HG03097 (cell line): Measurements from ENCODE around the gene EFL1.
"Not testable (repeated sequence)": the region's sequence is repeated elsewhere in the genome, so short reads cannot be mapped to it uniquely, and the experiment has no call there.

Experiments
- ATAC-seq: cut with Tn5 transposase; IDR thresholded peaks from one replicate; pipeline ENCODE4 v1.9.1; 2021; ENCODE audit not compliant: unreplicated experiment, low FRiP score

The EFL1 gene

GRCh38 chr15:82262422-82263026 is at the start of gene EFL1, which contains the start of gene SAXO2:
Gene EFL1, minus strand, starts transcription at chr15:82262734. Its CDS starts 956 bp downstream, at chr15:82261778.
Gene SAXO2, plus strand, starts transcription at chr15:82262818. Its CDS starts 62 bp downstream, at chr15:82262880.
- peak; percentile 90 for ATAC-seq

DNA sequence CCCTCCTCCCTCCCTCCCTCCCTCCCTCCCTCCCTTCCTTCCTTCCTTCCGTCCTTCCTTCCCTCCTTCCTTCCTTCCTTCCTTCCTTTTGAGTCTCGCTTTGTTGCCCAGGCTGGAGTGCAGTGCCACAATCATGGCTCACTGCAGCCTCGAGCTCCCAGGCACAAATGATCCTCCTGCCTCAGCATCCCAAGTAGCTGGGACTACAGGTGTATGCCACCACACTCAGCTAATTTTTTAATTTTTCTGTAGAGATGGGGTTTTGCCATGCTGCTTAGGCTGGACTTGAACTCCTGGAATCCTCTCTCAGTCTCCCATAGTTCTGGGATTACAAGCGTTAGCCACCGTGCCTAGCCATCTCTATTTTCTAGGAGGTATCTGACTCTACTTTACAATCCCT is 48.8 kb upstream of the EFL1 start:
- ATAC-seq = not testable (repeated sequence)

DNA sequence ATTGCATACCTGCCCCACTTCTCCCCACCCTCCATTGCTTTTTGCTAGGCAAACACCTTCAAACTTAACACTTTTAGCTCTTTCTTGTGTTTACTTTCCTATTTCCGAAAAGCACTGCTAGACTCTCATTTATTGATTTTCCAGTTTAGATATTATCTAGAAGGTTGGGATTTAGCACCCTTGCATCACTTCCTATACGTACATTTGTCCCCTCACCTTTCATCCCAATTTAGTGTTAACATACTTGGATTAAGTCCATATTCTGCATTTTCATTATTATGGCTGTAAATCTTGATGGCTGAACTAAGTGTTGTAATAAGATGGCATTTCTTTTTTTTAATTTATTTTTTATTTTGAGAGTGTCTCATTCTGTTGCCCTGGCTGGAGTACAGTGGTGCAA is 47.3 kb upstream of the EFL1 start:
- ATAC-seq = no peak

GRCh38 chr15:82307714-82308081 is 45.2 kb upstream of the EFL1 start:
- no peak for ATAC-seq

GRCh38 chr15:82306791-82307713 is 44.5 kb upstream of the EFL1 start:
- no peak for ATAC-seq

DNA sequence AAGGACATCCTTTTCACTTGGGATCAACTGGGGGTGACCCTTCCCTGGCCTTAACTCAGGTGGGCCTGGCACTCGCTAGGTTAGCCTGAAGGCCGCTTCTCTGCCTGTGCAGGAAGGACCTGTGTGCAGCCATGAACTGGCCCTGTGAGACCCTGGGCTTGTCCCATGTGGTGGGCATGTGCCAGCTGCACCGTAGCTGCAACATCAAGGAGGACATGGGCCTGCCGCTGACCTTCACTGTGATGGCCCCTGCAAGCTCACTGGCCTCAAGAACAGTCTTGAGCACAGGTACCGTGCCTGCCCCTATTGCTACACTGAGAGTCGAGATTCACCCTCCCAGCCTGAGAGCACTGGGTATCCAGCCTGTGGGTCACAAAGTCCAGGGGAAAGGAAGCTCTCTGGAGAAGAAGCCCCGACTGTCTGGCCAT is 43.1 kb upstream of the EFL1 start:
- ATAC-seq = no peak

DNA sequence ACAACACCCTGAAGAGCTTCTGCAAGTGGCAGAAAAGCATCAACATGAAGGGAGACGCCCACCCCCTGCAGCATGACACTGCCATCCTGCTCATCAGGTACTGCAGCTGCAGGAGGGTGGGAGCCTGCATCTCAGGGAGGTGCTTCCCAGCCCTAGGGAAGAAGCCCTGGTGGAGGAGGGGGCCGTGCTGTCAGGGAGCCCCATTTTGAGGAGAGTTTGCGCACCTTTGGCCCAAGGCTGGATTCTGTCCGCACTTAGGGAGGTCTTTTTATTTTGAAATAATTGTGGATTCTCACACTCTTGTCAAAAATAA is 42.2 kb upstream of the EFL1 start:
- no peak for ATAC-seq

DNA sequence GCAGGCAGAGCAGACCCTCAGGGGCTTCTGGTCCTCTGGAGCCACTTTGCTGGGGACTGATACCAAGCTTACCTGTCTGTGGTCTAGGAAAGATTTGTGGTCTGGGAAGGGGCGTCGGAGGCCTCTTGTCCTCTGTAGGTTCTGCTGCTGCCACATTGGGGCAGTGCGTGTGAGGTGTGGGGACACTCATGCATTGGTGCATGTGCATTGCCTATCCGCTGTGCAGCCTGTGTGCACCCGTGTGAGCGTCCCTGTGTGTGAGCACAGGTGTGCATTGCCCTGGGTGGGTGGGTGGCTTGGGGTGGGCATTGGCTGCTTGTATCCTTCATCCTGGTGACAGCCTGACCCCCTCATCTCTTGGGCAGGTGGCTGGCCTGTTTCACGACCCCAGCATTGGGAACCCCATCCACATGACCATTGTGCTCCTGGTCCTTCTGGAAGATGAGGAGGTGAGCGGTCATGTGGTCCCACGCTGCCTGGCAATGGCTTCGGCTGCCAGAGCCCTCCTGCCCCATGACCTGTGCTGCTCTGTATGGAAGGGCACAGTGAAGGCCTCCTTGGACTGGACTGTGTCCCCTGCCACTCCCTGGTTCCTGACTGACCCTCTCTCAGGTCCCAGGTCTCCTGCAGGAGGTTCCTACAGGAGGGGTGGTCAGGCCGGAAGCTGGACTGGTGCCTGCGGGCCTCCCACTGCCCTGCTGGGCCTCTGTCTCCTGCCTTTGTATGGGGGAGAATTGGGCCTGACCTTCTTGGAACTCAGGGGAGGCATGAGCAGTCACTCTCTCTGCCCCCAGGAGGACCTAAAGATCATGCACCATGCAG is 41.6 kb upstream of the EFL1 start:
- no peak for ATAC-seq

GRCh38 chr15:82301296-82302016 is 38.9 kb upstream of the EFL1 start:
- ATAC-seq = no peak

DNA sequence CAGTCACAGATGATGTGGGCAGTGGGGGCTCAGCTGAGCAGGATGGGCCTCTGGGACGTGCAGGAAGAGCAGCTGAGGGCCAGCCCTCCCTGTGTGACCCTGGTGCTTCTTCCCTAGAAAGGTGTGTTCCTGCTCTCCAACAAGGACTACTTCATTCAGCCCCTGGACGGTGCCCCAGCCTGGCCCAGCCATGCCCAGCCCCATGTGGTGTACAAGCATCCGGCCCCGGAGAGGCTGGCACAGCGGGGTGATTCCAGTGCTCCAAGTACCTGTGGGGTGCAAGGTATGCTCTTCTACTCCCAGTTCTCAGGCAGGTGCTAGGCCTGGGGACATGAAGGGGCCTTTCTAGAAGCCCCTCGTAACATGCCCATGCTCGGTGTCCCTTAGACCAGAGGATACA is 38.3 kb upstream of the EFL1 start:
- ATAC-seq = no peak

DNA sequence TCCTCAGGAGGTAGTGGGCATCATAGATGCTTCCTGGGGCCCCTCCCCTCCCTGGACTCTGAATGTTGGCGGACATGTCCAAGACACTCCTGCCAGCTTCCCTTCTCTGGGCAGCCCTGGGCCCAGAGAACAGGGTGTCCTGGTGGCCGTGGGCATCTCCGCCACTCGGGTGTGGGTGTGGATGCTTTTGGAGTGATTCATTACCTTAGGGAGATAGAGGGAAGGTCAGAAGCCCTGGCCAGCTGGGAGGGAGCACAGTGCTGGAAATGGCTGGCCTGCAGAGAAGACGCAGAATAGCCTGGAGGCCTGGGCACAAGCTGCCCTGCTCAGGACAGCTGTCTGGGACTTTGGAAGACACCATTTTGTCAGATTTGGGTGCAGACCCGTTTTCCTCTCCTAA is 37.8 kb upstream of the EFL1 start:
- not testable (repeated sequence) for ATAC-seq

DNA sequence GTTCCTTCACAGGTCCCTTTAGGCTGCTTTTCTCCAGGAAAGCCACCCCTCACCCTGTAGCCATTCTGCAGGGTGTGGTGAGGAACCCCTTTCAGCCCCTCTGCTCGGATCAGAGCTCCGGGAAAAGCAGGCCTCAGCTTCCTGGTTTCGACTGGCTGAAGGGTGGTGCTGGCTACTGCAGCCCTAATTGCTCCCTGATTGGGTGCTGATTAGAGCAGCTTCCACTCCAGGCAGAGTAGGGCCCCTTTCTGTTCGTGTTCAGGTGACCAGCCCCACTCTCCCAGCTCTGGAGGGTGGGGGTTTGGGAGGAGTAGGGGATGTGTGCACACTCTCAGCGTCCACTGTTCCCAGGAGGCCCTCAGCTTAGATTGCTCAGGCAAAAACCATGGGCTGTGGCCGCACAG is 37.0 kb upstream of the EFL1 start:
- ATAC-seq = not testable (repeated sequence)

DNA sequence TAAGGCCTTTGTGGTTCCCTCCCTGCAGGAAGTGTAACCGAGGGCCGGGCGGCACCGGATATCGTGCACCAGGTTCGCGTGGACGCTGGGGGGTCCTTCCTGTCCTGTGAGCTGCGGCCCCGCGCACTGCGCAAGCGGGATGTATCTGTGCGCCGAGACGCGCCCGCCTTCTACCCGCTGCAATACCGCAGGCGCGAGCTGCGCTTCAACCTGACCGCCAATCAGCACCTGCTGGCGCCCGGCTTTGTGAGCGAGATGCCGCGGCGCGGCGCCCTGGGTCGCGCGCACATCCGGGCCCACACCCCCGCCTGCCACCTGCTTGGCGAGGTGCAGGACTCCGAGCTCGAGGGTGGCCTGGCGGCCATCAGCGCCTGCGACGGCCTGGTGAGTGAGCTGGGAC is 36.0 kb upstream of the EFL1 start:
- ATAC-seq = no peak

DNA sequence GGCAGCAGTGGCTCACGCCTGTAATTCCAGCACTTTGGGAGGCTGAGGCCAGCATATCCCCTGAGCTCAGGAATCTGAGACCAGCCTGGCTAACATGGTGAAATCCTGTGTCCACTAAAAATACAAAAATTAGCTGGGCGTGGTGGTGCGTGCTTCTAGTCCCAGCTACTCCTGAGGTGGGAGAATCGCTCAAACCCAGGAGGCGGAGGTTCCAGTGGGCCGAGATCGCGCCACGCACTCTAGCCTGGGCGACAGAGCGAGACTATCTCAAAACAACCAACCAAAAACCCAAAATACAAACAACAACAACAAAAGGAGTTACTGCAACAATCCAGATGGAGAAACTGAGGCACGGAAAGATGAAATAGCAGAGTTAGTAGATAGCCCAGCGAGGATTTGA is 35.5 kb upstream of the EFL1 start:
- no peak for ATAC-seq

GRCh38 chr15:82297546-82297945 is 35.0 kb upstream of the EFL1 start:
- ATAC-seq = no peak

DNA sequence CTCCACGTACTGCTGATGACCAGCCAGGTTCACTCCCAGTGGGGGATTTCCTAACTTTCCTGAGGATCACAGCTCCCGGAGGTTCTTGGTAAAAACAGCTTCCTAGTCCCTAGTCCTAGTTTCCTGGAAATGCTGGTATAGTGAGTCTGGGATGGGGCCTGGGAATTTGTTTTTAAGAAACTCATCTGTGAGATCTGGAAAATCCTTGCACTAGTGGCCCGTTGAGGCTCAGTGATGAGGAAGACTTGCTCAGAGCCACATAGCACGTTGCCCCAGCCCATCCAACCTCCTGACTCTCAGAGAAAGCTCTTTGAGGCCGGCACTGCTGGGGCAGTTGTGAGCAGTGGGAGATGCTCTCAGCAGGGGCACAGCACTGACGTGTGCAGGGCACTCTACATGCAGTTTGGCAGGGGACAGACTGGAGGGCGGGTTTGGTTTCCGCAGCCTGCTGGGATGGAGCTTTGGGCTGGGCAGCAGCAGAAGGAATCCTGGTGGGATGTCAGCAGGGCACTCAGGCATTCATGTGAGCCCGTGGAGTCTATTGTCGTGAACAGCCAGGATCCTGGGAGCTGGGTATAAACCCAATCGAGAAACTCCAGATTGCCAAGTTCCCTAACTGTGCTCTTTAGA is 31.6 kb upstream of the EFL1 start:
- ATAC-seq = no peak

GRCh38 chr15:82292271-82292670 is 29.7 kb upstream of the EFL1 start:
- no peak for ATAC-seq

- ATAC-seq = not testable (repeated sequence)
Observed at GRCh38 chr15:82288202-82288601, 25.7 kb upstream of the EFL1 start.

GRCh38 chr15:82286475-82286874 is 23.9 kb upstream of the EFL1 start:
- ATAC-seq = peak; percentile 85

GRCh38 chr15:82284381-82284780 is 21.8 kb upstream of the EFL1 start:
- ATAC-seq = not testable (repeated sequence)
